Measurements from ENCODE around the gene SLC25A33.

Gene SLC25A33

GRCh38 chr1:9589144-9589718, 50.0 kb downstream of the SLC25A33 start:
- no peak for DNase-seq (ENCODE audit: low read depth)

GRCh38 chr1:9589719-9590157, 50.5 kb downstream of the SLC25A33 start:
- no peak for DNase-seq (ENCODE audit: low read depth)

GRCh38 chr1:9590201-9590600, 50.9 kb downstream of the SLC25A33 start:
- no peak for DNase-seq (ENCODE audit: low read depth)

GRCh38 chr1:9590945-9591668, 51.8 kb downstream of the SLC25A33 start:
- no peak for DNase-seq (ENCODE audit: low read depth)

GRCh38 chr1:9591669-9592509, 52.6 kb downstream of the SLC25A33 start:
- no peak for DNase-seq (ENCODE audit: low read depth)

GRCh38 chr1:9592510-9593075, 53.3 kb downstream of the SLC25A33 start:
- no peak for DNase-seq (ENCODE audit: low read depth)

- no peak for DNase-seq (ENCODE audit: low read depth)
Measured at GRCh38 chr1:9593147-9593491, 53.9 kb downstream of the SLC25A33 start.

GRCh38 chr1:9593492-9594465, 54.5 kb downstream of the SLC25A33 start:
- DNase-seq (ENCODE audit: low read depth): no peak

GRCh38 chr1:9594471-9595155, 55.3 kb downstream of the SLC25A33 start:
- DNase-seq (ENCODE audit: low read depth): no peak

GRCh38 chr1:9595156-9595967, 56.1 kb downstream of the SLC25A33 start:
- DNase-seq (ENCODE audit: low read depth): no peak

GRCh38 chr1:9595968-9596340, 56.7 kb downstream of the SLC25A33 start:
- no peak for DNase-seq (ENCODE audit: low read depth)

GRCh38 chr1:9596415-9597123, 57.3 kb downstream of the SLC25A33 start:
- DNase-seq (ENCODE audit: low read depth): no peak

- DNase-seq (ENCODE audit: low read depth): no peak
Measured at GRCh38 chr1:9597361-9598315, 58.4 kb downstream of the SLC25A33 start.

- DNase-seq (ENCODE audit: low read depth): no peak
Measured at GRCh38 chr1:9598316-9598700, 59.0 kb downstream of the SLC25A33 start.

GRCh38 chr1:9599741-9600140, 60.5 kb downstream of the SLC25A33 start:
- DNase-seq (ENCODE audit: low read depth): no peak

GRCh38 chr1:9600861-9601834, 61.9 kb downstream of the SLC25A33 start:
- DNase-seq (ENCODE audit: low read depth): no peak
